Muscle layer of duodenum (tissue), 2 donors: Measurements from ENCODE around the gene CD2BP2.

Experiments
- H3K27ac ChIP-seq: one replicate; pipeline ENCODE4 v1.7.0; 2013; ENCODE audit warnings: mild to moderate bottlenecking, low read length
- H3K27me3 ChIP-seq: one replicate; pipeline ENCODE4 v1.7.0; 2013; ENCODE audit warnings: low read depth, mild to moderate bottlenecking, control low read depth, low read length
- H3K36me3 ChIP-seq, 2 donors: one replicate each; pipeline ENCODE4 v1.7.0; 2013; ENCODE audit warnings: low read length in 2 of 2, control low read depth in 1 of 2, mild to moderate bottlenecking in 1 of 2; ENCODE audit not compliant: insufficient read depth in 2 of 2, control insufficient read depth in 1 of 2
- H3K4me1 ChIP-seq, 2 donors: one replicate each; pipeline ENCODE4 v1.7.0; 2013; ENCODE audit warnings: low read length in 2 of 2, mild to moderate bottlenecking in 2 of 2, control low read depth in 1 of 2, moderate library complexity in 1 of 2; ENCODE audit not compliant: insufficient read depth in 2 of 2, control insufficient read depth in 1 of 2
- H3K4me3 ChIP-seq, 2 donors: one replicate each; pipeline ENCODE4 v1.7.0; 2013; ENCODE audit warnings: low read length in 2 of 2, low read depth in 1 of 2, mild to moderate bottlenecking in 1 of 2
- H3K9me3 ChIP-seq, 2 donors: one replicate each; pipeline ENCODE4 v1.7.0; 2013; ENCODE audit warnings: low read length in 2 of 2, control low read depth in 1 of 2, mild to moderate bottlenecking in 1 of 2; ENCODE audit not compliant: control insufficient read depth in 1 of 2
- donor health status: healthy.

CD2BP2 gene

GRCh38 chr16:30377050-30377811 is 22.1 kb upstream of the CD2BP2 start:
- Histone ChIP-seq H3K27me3 (no peaks in the 10 kb centered on the region), H3K9me3 (no peaks in the 10 kb centered on the region), H3K4me1 (peaks cover 0 to 15% of the 10 kb centered on the region in 2 donors), H3K36me3 (peaks cover 0 to 4% of the 10 kb centered on the region in 2 donors), H3K27ac (peak overlapping the region; percentile 98), H3K4me3 (peak overlapping the region; percentile 53 to 69)

- no peak overlapping the region for H3K4me3 ChIP-seq
- no peak overlapping the region for H3K27ac ChIP-seq
- peaks cover 0 to 18% of the 10 kb centered on the region in 2 donors for H3K4me1 ChIP-seq
- no peaks in the 10 kb centered on the region for H3K9me3 ChIP-seq
- H3K27me3 ChIP-seq = no peaks in the 10 kb centered on the region
- H3K36me3 ChIP-seq = peaks cover 0 to 4% of the 10 kb centered on the region in 2 donors
Measured at GRCh38 chr16:30376461-30376902, 21.4 kb upstream of the CD2BP2 start.

DNA sequence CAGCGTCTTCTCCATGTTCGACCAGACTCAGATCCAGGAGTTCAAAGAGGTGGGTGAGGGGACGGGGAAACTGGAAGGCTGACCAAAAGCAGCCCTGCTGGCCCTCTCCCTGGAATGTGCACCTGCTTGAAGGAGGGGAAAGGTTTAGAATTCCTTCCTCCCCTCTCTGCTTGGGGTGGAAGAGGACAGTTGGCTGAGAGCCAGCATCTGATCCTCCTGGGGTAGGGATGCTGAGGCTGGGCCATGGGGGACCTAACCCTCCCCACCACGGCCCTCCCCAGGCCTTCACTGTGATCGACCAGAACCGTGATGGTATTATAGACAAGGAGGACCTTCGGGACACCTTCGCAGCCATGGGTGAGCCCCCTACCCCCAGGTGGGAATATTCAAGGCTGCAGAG is 20.8 kb upstream of the CD2BP2 start:
- Histone ChIP-seq H3K27ac (no peak overlapping the region), H3K9me3 (no peaks in the 10 kb centered on the region), H3K4me1 (peaks cover 0 to 21% of the 10 kb centered on the region in 2 donors), H3K27me3 (no peaks in the 10 kb centered on the region), H3K36me3 (peaks cover 0 to 4% of the 10 kb centered on the region in 2 donors), H3K4me3 (no peak overlapping the region)

- Histone ChIP-seq H3K27me3 (no peaks in the 10 kb centered on the region), H3K9me3 (no peaks in the 10 kb centered on the region), H3K4me1 (peaks cover 0 to 21% of the 10 kb centered on the region in 2 donors), H3K4me3 (no peak within 1 kb of the TSS), H3K27ac (no peak within 1 kb of the TSS), H3K36me3 (peaks cover 0 to 4% of the 10 kb centered on the region in 2 donors)
Measured at GRCh38 chr16:30374538-30374937, 19.4 kb upstream of the CD2BP2 start, which contains the start of gene MYL11. Gene MYL11, plus strand, starts transcription at chr16:30374802. Its CDS starts 56 bp downstream, at chr16:30374858.

- Histone ChIP-seq H3K4me3 (no peak overlapping the region), H3K36me3 (peaks cover 0 to under 1% of the 10 kb centered on the region in 2 donors), H3K27ac (no peak overlapping the region), H3K27me3 (no peaks in the 10 kb centered on the region), H3K9me3 (no peaks in the 10 kb centered on the region), H3K4me1 (peaks cover 4 to 28% of the 10 kb centered on the region in 2 donors)
Measured at GRCh38 chr16:30372725-30373124, 17.6 kb upstream of the CD2BP2 start.

GRCh38 chr16:30372038-30372712 is 17.1 kb upstream of the CD2BP2 start:
- Histone ChIP-seq H3K36me3 (no peaks in the 10 kb centered on the region), H3K4me1 (peaks cover 10 to 30% of the 10 kb centered on the region in 2 donors), H3K27ac (no peak overlapping the region), H3K27me3 (no peaks in the 10 kb centered on the region), H3K4me3 (no peak overlapping the region), H3K9me3 (no peaks in the 10 kb centered on the region)

GRCh38 chr16:30371248-30371816 is 16.2 kb upstream of the CD2BP2 start:
- Histone ChIP-seq H3K36me3 (no peaks in the 10 kb centered on the region), H3K4me1 (peaks cover 13 to 32% of the 10 kb centered on the region in 2 donors), H3K27ac (peak overlapping the region; percentile 90)

GRCh38 chr16:30370456-30371247 is 15.5 kb upstream of the CD2BP2 start, which contains the start of gene TBC1D10B:
Gene TBC1D10B, minus strand, starts transcription at chr16:30370494. Its CDS starts 311 bp downstream, at chr16:30370183.
- peaks cover 0 to 3% of the 10 kb centered on the region in 2 donors for H3K36me3 ChIP-seq

More at GRCh38 chr16:30371248-30371816, 16.2 kb upstream of the CD2BP2 start:
- H3K4me3 ChIP-seq = peak overlapping the region; percentile 62 to 74
- no peaks in the 10 kb centered on the region for H3K9me3 ChIP-seq
- no peaks in the 10 kb centered on the region for H3K27me3 ChIP-seq

DNA sequence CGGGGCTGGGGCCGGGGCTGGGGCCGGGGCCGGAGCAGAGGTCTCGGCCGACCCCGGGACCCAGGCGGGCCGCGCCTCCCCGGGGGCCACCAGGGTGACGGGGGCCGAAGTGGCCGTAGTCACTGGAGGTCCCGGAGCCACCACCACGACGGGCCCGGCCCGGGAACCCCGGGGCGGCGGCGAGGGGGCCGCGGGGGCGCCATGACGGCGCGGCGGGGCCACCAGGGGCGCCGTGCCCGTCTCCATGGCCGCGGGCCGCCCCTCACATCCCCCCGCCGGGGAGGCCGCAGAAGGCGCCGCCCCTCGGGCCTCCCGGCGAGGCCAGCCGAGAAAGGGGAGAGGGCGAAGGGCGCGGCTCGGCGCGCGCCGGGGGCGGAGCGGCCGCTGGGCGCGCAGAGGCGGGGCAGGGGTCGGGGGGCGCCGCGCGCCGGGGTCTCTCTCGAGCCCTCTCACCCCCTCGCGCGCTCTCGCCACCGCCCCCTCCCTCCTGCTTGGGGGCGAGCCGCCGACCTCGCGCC is 14.9 kb upstream of the CD2BP2 start:
- Histone ChIP-seq H3K27ac (no peak overlapping the region), H3K36me3 (peaks cover 4 to 8% of the 10 kb centered on the region in 2 donors), H3K4me1 (peaks cover 13 to 39% of the 10 kb centered on the region in 2 donors), H3K9me3 (no peaks in the 10 kb centered on the region), H3K4me3 (peak overlapping the region in 1 of 2 donors; percentile 94), H3K27me3 (no peaks in the 10 kb centered on the region)

More at GRCh38 chr16:30370456-30371247, 15.5 kb upstream of the CD2BP2 start, which contains the start of gene TBC1D10B:
- no peaks in the 10 kb centered on the region for H3K27me3 ChIP-seq
- H3K27ac ChIP-seq = peak within 1 kb of the TSS; percentile 90
- H3K4me3 ChIP-seq = peak within 1 kb of the TSS; percentile 74 to 94
- peaks cover 13 to 36% of the 10 kb centered on the region in 2 donors for H3K4me1 ChIP-seq
- H3K9me3 ChIP-seq = no peaks in the 10 kb centered on the region

- H3K27me3 ChIP-seq = no peaks in the 10 kb centered on the region
- H3K36me3 ChIP-seq = peaks cover 8 to 11% of the 10 kb centered on the region in 2 donors
- H3K9me3 ChIP-seq = no peaks in the 10 kb centered on the region
- peak overlapping the region; percentile 62 to 94 for H3K4me3 ChIP-seq
- peaks cover 13 to 40% of the 10 kb centered on the region in 2 donors for H3K4me1 ChIP-seq
- peak overlapping the region; percentile 74 for H3K27ac ChIP-seq
Measured at GRCh38 chr16:30369091-30369937, 14.2 kb upstream of the CD2BP2 start.
